GM21526 (cell line): ENCODE measurements around the gene SLC39A7.

Experiments used
- ATAC-seq: cut with Tn5 transposase; IDR thresholded peaks from one replicate; pipeline ENCODE4 v1.9.1; 2021; ENCODE audit warnings: moderate library complexity; ENCODE audit not compliant: unreplicated experiment, low FRiP score

The SLC39A7 gene

GRCh38 chr6:33189164-33189563 lies 11.5 kb upstream of the SLC39A7 start:
- ATAC-seq = no peak

DNA sequence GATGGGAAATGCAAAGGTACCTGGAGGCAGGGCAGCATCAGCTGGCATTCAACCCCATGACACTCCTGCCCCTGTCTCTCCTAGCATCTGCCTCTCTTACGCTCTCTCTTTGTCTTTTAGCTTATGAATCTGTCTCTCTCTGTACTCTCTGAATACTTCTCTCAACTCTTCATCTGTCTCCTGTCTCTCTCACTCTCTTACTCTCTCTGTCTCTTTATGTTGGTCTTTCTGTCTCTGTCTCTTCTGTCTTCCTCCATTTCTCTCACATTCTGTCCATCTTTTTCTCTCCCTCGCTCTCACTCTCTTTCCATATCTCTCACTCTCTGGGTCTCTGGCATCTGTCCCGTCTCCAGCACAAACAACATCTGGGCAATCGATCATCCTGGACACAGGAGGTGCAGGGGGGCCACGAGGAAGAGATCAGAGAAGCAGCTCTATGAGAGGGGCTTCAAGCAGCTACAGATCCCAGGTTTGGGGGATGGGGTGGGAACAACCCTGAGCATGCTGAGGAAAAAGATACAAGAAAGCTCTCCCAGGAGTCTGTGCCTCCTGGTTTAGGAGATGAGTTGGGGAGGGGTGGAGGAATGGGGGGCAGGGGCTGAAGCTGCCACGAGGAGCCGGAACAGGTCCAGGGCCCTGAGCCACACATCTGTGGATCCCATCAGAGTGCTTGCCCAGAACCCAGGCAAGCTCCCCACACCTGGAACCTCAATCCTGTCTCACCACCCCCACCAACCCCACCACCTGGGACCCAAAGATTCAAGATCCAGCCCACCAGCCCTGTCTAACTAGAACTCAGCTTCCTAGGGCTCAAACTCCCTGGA lies 10.8 kb upstream of the SLC39A7 start:
- ATAC-seq = no peak

- no peak for ATAC-seq
Measured at GRCh38 chr6:33190504-33191107, 10.1 kb upstream of the SLC39A7 start.

GRCh38 chr6:33191383-33192104 lies 9.1 kb upstream of the SLC39A7 start:
- no peak for ATAC-seq

DNA sequence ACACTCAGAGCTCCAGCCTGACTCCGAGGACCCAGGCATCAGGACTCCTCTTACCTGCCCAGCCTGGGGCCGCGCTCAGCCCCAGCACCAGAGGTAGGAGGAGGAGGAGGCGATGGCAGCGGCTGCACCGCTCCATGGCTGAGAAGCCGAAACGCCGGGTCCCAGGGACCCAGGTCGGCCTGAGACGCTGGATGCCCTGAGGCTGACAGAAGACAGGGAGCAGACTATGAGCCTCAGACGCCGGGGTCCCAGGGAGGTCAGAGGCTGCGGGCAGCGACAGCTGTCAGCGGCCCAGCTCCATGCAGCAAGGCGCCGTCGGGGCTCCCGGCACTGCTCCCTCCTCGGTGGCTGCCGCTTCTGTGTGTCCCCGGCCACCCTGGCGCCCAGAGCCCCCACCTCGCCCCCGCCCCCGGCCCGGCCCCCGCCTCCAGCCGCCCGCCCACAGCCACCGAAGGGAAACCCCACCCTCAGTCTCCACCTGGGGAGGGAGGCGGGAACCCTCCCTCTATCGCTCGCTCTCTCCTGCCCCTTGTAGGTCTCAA lies 8.5 kb upstream of the SLC39A7 start, which contains the start of gene COL11A2:
Gene COL11A2 (minus strand): TSS at position 363 of the 542 bp plus-strand sequence. CDS start 227 bp downstream, at position 136.
- no peak for ATAC-seq

DNA sequence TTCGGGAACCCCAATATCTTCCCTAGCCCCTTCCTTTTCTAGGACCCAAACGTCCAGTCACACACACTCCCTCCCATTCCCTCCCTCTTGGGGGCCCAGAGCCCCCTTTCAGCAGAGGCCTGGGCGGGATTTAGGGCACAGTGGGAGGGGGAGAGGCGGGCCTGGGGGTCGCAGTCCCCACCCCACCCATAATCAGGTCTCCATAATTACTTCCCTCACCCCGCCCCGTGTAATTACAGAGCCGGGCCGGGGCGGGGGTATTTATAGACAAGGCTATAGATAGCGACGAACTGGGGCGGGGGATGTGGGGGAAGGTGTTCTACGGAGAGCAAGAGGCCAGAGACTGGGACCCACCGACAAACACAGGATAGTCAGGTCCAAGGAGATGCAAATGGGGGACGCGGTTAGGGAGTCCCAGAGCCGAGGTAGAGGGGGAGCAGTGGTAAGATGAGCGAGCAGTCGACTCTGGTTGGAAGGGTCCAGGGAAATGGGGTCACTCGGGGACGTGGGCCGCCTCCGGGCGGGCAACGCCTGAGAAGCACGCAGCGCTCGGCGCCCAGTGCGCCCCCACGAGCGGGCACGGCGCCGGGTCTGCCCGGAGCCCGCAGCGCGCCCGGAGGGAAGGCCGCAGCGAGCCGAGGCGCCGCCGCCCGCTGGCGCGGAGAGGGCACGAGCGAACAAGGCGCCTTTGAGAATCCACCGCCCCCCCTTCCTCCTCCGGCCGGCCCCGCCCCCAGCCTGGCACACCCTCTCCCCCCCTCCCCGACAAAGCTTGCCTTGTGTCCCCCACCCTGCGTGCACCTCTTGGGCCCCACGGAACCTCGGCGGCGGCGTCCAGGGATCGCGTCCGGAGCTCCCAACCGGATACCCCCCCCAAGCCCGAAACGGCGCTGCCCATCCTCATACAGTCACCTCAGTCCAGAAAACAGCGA lies 7.7 kb upstream of the SLC39A7 start:
- no peak for ATAC-seq

- ATAC-seq = no peak
Measured at GRCh38 chr6:33193619-33194018, 7.0 kb upstream of the SLC39A7 start.

DNA sequence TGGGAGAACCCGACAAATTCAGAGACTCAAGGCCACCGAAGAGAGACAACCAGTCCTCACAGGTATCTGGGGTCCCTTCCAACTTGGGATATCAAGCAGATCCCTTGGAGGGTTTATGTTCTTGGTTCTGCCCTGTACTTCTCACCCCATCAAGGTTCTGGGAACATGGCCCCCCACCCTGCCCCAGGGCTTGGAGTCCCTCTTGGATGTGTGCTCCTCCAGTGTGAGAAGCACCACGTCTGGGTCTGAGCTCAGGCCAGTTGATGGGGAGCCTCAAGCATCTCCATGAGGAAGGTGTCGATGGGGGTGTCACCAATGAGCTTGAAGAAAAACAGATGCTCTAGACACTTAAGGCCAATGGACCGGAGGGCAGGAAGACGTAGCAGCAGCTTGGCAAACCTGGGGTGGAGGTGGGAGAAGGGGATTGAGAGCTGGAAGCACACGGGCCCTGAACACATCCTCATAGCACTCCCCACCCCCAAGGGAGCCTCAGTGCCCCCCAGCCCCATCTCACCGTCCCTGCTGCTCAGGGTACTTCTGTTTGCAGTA lies 6.2 kb upstream of the SLC39A7 start:
- ATAC-seq = no peak

DNA sequence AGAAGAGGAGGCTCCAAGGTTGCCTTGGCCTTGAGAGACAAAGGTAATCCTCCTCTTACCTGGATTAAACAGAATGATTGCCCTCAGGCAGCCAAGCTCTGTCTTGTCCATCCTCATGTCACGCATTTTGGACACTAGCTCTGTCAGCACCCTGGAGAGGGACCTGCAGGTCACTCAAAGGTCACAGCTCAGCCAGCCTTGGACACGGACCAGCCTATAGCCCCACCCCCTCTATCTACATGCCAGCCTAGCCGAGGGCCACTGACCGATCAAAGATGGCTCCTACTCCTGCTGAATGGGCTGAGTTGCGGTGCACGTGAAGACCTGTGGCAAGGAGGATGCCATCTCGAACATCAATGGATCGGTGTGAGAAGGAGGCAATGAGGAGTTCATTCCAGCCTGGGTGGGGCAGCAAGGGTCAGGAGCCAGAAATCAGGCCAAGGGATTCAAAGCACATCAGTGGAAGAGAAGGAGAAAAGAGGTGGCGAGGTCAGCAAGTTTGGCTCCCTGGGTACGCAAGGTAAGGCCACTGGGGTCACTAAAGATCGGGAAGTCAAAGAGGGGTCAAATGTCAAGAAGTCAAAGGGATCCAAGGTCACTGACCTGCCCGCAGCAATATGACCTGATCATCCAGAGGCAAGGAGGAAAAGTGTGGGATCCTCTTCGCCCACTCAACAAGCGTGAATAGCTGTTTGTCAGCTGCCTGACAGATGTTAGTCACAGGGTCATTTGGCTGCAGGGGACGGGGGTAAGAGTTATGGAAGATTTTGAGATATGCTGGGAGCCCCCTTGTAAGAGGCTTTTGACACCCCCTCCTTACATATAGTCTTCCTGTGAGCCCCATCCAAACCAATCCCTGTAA lies 5.1 kb upstream of the SLC39A7 start:
- no peak for ATAC-seq

DNA sequence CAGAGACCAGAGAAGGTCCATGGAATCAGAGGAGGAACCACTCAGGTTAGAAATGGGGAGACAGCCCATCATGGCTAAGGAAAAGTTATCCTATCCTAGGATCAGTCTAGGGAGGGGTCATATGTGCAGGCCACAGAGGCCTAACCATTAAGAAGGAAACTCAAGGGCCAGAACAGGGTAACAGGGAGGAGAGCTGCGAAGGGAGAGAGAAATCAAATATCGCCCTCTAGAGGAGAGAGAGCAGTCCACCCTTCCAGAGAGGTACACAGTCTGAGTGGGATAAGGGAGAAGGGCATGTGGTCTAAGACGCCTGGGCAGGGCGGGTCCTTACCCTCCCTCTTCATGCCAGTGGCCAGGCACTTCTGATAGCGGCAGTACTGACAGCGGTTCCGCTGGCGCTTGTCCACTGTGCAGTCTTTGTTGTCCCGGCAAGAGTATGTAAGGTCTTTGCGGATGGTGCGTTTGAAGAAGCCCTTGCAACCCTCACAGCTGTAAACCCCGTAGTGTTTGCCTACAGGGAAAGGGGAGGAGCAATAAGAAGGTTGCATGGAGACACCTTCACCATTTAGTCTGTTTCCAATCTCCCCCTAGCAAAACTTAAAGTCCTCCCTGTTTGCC lies 3.1 kb upstream of the SLC39A7 start:
- no peak for ATAC-seq

GRCh38 chr6:33198159-33198852 lies 2.4 kb upstream of the SLC39A7 start:
- no peak for ATAC-seq

GRCh38 chr6:33198853-33199436 lies 1.7 kb upstream of the SLC39A7 start:
- ATAC-seq = no peak

GRCh38 chr6:33199687-33200218 lies 914 bp upstream of the SLC39A7 start:
- peak; percentile 18 for ATAC-seq

- ATAC-seq = no peak
Measured at GRCh38 chr6:33201147-33201545, 479 bp downstream of the SLC39A7 start.

DNA sequence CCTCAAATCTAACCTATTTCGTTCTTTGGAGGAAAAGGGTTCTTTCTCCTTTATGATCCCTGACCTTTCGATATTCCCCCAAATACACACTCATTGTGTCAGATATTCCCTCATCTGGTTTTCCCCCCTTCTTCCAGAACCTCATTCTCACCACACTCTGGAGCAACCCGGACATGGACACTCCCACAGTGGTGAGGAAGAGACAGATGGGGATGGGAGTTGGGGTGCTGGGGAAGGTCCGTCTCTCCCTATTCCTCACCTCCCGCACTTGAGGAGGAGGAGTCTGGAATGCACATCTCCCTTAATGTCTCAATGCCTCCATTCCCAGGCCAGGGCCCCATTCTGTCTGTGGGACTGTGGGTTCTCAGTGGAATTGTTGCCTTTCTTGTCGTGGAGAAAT lies 1.3 kb downstream of the SLC39A7 start:
- no peak for ATAC-seq

GRCh38 chr6:33202799-33203198 lies 2.1 kb downstream of the SLC39A7 start:
- ATAC-seq = no peak

DNA sequence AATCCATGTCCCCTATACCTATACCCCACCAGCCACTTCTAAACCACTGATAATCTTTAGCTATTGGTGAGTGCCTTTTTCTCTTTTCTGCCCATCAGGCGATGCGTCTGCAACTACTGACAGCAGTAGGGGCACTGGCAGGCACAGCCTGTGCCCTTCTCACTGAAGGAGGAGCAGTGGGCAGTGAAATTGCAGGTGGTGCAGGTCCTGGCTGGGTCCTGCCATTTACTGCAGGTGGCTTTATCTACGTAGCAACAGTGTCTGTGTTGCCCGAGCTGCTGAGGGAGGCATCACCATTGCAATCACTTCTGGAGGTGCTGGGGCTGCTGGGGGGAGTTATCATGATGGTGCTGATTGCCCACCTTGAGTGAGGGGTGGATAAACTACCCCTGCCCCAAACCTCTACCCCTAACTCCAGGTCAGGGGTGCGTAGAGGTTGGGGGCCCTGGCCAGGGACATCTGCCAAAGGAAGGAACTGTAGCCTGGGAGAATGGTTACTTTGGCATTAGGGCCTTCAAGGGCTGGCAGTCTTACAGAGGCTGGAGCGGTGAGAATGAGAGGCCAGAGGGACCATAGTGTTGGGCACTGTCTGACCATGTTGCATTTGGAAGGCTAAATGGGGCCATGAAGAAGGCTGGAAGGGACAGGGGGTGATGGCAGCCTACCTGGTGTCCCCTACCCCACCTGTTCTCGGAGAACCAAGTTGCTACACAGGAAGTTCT lies 2.9 kb downstream of the SLC39A7 start:
- ATAC-seq = no peak
